Endothelial cell (in vitro differentiated cells): ENCODE measurements around the gene PCDHB3. TPM values are rescaled to one million over a fixed set of nuclear protein-coding genes. Genes with fewer than 3 reads are reported as not detected.
A peak's percentile ranks its signal among the peaks of the same experiment; 100 is the strongest.

Source experiments
- DNase-seq: peaks from one replicate; pipeline ENCODE4 v3.0.0; 2021; ENCODE audit warnings: low spot score
- H3K27ac Mint-ChIP-seq: one replicate; pipeline ENCODE4 v1.8.0; 2021; ENCODE audit warnings: mixed read lengths, inconsistent platforms; ENCODE audit not compliant: unreplicated experiment
- H3K27me3 Mint-ChIP-seq: one replicate; pipeline ENCODE4 v1.8.0; 2021; ENCODE audit warnings: mild to moderate bottlenecking, moderate library complexity, mixed read lengths, inconsistent platforms; ENCODE audit not compliant: unreplicated experiment
- H3K36me3 Mint-ChIP-seq: one replicate; pipeline ENCODE4 v1.8.0; 2021; ENCODE audit warnings: mild to moderate bottlenecking, low read depth, mixed read lengths, inconsistent platforms; ENCODE audit not compliant: unreplicated experiment
- H3K4me1 Mint-ChIP-seq: one replicate; pipeline ENCODE4 v1.8.0; 2021; ENCODE audit warnings: mild to moderate bottlenecking, mixed read lengths, inconsistent platforms; ENCODE audit not compliant: unreplicated experiment
- H3K4me3 Mint-ChIP-seq: one replicate; pipeline ENCODE4 v1.8.0; 2021; ENCODE audit warnings: mild to moderate bottlenecking, mixed read lengths, inconsistent platforms; ENCODE audit not compliant: unreplicated experiment
- H3K9me3 Mint-ChIP-seq: one replicate; pipeline ENCODE4 v1.8.0; 2021; ENCODE audit warnings: mixed read lengths, inconsistent platforms; ENCODE audit not compliant: unreplicated experiment
- long read RNA-seq: library from polyadenylated mRNA; unstranded; transcript quantifications from one replicate; pipeline ENCODE4 v2.0.0, GENCODE V29; 2020; ENCODE audit not compliant: unreplicated experiment
- total RNA-seq: library from RNA; stranded (reverse); fragmentation: NEBNext Ultra II Directional; extraction: Animal tissue kit (Norgen Biotek cat#: 25700); gene quantifications from one replicate; pipeline ENCODE4 v1.2.1, GENCODE V29; 2021; ENCODE audit not compliant: unreplicated experiment
- TF ChIP-seq, protein P1 (sequence below): fragments of 200-600 bp; sonication (generic); IDR thresholded peaks from one replicate; pipeline ENCODE4 v1.5.0; 2021; ENCODE audit warnings: antibody characterized with exemption; ENCODE audit not compliant: unreplicated experiment

The PCDHB3 gene
- total RNA-seq, result 6.5 TPM
- long read RNA-seq, result 0 reads

DNA sequence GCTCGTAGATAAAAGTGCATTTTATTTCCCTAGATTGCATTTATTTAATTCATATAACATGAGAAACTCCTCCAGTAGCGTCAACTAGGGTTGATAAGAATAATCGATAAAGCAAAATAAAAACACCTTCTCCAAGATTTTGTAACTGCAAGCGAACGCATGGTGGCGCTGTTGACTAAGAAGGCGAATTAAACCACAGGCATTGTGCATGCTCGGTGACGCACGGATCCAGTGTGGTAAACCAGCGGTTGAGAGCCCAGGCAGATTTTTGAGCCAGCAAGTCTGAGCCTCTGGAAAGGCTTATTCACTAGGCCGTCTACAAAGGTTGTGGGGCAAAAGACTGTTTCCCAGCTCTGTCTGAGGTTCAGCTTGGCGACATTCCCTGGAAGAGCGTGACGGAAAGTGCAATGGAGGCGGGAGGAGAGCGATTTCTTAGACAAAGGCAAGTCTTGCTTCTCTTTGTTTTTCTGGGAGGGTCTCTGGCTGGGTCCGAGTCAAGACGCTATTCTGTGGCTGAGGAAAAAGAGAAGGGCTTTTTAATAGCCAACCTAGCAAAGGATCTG, at the start of gene PCDHB3:
TSS of gene PCDHB3 (plus strand) at position 231 of the 563 bp plus-strand sequence. CDS start at position 408, 177 bp downstream.
- Mint-ChIP-seq H3K9me3 (peaks cover 4% of the 10 kb centered on the region), H3K27me3 (peaks cover 4% of the 10 kb centered on the region), H3K4me3 (peak within 1 kb of the TSS; percentile 84), H3K36me3 (peaks cover 44% of the 10 kb centered on the region), H3K27ac (peak within 1 kb of the TSS; percentile 88), H3K4me1 (peaks cover 13% of the 10 kb centered on the region)
- peak; percentile 66 for DNase-seq
- TF ChIP-seq, protein P1, sequence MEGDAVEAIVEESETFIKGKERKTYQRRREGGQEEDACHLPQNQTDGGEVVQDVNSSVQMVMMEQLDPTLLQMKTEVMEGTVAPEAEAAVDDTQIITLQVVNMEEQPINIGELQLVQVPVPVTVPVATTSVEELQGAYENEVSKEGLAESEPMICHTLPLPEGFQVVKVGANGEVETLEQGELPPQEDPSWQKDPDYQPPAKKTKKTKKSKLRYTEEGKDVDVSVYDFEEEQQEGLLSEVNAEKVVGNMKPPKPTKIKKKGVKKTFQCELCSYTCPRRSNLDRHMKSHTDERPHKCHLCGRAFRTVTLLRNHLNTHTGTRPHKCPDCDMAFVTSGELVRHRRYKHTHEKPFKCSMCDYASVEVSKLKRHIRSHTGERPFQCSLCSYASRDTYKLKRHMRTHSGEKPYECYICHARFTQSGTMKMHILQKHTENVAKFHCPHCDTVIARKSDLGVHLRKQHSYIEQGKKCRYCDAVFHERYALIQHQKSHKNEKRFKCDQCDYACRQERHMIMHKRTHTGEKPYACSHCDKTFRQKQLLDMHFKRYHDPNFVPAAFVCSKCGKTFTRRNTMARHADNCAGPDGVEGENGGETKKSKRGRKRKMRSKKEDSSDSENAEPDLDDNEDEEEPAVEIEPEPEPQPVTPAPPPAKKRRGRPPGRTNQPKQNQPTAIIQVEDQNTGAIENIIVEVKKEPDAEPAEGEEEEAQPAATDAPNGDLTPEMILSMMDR, result peak; percentile 83

DNA sequence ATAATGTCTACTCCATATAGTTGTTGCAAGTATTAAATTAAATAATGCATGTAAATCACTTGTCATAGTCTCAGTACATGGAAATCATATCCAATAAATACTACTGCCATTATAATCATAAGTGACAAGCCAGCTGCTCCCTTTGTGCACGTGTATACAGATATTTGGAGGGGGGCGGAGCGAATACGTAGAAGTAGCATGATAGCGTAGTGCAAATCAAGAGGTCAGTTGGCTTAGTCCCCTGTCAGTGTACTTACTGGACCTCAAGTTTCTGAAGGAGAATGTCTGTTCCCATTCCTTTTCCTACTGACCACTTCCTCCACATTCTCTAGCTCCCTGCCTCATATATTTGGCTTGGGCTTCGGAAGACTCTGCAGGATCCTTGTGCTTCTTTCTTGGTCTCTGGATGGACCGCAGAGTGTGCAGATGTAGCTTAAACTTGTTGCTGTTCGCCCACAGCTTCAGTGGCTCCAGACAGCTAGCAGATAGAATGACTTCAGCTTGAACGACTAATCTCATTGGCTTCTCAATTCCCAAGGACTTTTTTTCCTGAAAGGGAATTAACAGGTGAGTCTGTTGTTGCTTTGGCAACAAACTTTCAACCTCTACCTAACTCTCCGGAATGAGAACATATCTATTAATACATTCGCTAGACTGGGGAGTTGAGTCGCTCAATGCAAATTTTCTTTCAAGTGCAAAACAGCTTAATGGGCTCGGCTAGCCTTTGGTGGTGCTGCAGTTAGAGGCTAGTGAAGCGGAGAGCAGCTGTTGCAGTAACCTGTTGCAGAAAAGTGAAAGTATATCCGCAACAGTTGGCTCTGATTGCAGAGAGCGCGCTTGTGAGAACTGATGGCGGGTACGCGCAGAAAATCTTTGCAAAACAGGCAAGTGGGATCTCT, 49.4 kb upstream of the PCDHB3 start, which contains the start of gene PCDHB1:
TSS of gene PCDHB1 (plus strand) at position 753 of the 899 bp plus-strand sequence. CDS start at position 850, 97 bp downstream.
- peaks cover 11% of the 10 kb centered on the region for H3K4me1 Mint-ChIP-seq
- TF ChIP-seq, protein P1, result no peak
- peaks cover 3% of the 10 kb centered on the region for H3K27me3 Mint-ChIP-seq
- no peak for DNase-seq
- H3K27ac Mint-ChIP-seq, result no peak within 1 kb of the TSS
- H3K9me3 Mint-ChIP-seq, result no peaks in the 10 kb centered on the region
- no peaks in the 10 kb centered on the region for H3K36me3 Mint-ChIP-seq
- H3K4me3 Mint-ChIP-seq, result peak within 1 kb of the TSS; percentile 94

DNA sequence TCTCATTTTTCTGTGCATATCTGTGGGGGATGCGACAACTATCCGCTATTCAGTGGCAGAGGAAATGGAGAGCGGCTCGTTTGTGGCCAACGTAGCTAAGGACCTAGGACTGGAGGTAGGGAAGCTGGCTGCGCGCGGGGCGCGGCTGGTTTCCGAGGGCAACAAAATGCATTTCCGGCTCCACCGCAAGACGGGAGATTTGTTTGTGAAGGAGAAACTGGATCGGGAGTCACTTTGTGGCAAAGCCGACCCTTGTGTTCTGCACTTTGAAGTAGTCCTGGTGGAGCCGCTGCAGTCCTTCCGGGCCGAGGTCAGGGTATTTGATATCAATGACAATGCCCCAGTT, 48.8 kb upstream of the PCDHB3 start:
- peaks cover 3% of the 10 kb centered on the region for H3K27me3 Mint-ChIP-seq
- H3K4me3 Mint-ChIP-seq, result peak overlapping the region; percentile 94
- no peaks in the 10 kb centered on the region for H3K36me3 Mint-ChIP-seq
- peak; percentile 20 for DNase-seq
- no peaks in the 10 kb centered on the region for H3K9me3 Mint-ChIP-seq
- H3K27ac Mint-ChIP-seq, result no peak overlapping the region
- TF ChIP-seq, protein P1, result no peak
- peaks cover 11% of the 10 kb centered on the region for H3K4me1 Mint-ChIP-seq

DNA sequence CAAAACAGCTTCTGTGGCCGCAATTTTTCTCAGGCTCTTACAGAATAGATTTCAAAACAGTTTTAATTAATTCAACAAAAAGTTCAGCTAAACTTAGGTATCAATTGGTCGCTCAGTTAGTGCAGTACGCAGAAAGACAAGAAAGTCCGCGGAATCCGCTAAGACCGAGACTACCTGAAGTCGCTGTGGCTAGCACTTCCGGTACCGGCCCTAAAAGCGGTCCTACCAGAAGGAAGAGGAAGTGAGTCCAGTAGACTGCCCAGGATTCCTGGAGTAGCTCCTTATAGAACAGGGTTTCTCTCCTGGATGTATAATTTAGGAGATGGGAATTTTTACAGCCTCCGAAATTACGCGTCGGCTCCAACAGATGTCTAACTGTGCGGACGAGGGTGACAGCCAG, 22.4 kb upstream of the PCDHB3 start:
- H3K36me3 Mint-ChIP-seq, result no peaks in the 10 kb centered on the region
- H3K27me3 Mint-ChIP-seq, result no peaks in the 10 kb centered on the region
- no peaks in the 10 kb centered on the region for H3K4me1 Mint-ChIP-seq
- TF ChIP-seq, protein P1, result no peak
- DNase-seq, result no peak
- no peak overlapping the region for H3K27ac Mint-ChIP-seq
- H3K9me3 Mint-ChIP-seq, result no peaks in the 10 kb centered on the region
- H3K4me3 Mint-ChIP-seq, result no peak overlapping the region

DNA sequence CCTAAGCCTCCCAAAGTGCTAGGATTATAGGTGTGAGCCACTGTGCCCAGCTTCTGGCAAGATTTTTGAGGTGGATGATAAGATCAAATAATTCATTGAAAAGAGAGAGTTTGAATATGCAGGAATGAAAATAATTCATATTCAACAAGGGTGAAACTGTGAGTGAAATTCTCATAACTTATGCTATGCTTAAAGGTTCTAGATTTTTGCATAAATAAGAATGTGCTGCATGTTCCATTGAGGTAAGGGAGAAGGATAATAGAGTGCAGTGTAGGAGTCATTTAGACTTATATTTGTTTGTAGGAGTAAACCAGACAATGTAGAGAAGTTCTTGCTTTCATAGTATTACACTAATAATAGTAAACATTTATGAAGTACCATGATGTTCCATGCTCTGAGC, 18.0 kb upstream of the PCDHB3 start:
- no peak for DNase-seq
- TF ChIP-seq, protein P1, result no peak
- Mint-ChIP-seq H3K4me3 (no peak overlapping the region), H3K9me3 (no peaks in the 10 kb centered on the region), H3K4me1 (peaks cover 9% of the 10 kb centered on the region), H3K36me3 (no peaks in the 10 kb centered on the region), H3K27ac (no peak overlapping the region), H3K27me3 (peaks cover 4% of the 10 kb centered on the region)
